NCI-H146 (cell line): ENCODE measurements around the gene ST3GAL4.
"Not testable (repeated sequence)": the region's sequence is repeated elsewhere in the genome, so short reads cannot be mapped to it uniquely, and the experiment has no call there.

Source experiments
- DNase-seq: peaks from one replicate; lab custom pipeline; 2025; lab: John Stamatoyannopoulos, UW

ST3GAL4 gene

GRCh38 chr11:126355324-126355925 lies at the start of gene ST3GAL4:
Gene ST3GAL4, plus strand, starts transcription at chr11:126355686. Its CDS starts 50,470 bp downstream, at chr11:126406156.
- DNase-seq, result peak; percentile 85

GRCh38 chr11:126305699-126306098 lies 49.8 kb upstream of the ST3GAL4 start:
- no peak for DNase-seq

GRCh38 chr11:126307706-126308105 lies 47.8 kb upstream of the ST3GAL4 start:
- peak; percentile 29 for DNase-seq

GRCh38 chr11:126308271-126308671 lies 47.2 kb upstream of the ST3GAL4 start:
- no peak for DNase-seq

GRCh38 chr11:126308771-126309170 lies 46.7 kb upstream of the ST3GAL4 start:
- not testable (repeated sequence) for DNase-seq

- peak; percentile 60 for DNase-seq
These were observed 45.1 kb upstream of the ST3GAL4 start for GRCh38 chr11:126310200-126310991.

- no peak for DNase-seq
These were observed 44.5 kb upstream of the ST3GAL4 start for GRCh38 chr11:126310992-126311310.

- DNase-seq, result no peak
These were observed 43.8 kb upstream of the ST3GAL4 start for GRCh38 chr11:126311401-126312291.

- DNase-seq, result no peak
These were observed 42.5 kb upstream of the ST3GAL4 start for GRCh38 chr11:126312961-126313360.

GRCh38 chr11:126313826-126314225 lies 41.7 kb upstream of the ST3GAL4 start:
- DNase-seq, result no peak

GRCh38 chr11:126317432-126317755 lies 38.1 kb upstream of the ST3GAL4 start:
- no peak for DNase-seq

- DNase-seq, result no peak
These were observed 37.5 kb upstream of the ST3GAL4 start for GRCh38 chr11:126317756-126318573.

- DNase-seq, result no peak
These were observed 36.7 kb upstream of the ST3GAL4 start for GRCh38 chr11:126318574-126319373.

GRCh38 chr11:126319374-126319740 lies 36.1 kb upstream of the ST3GAL4 start:
- DNase-seq, result no peak

- no peak for DNase-seq
These were observed 32.5 kb upstream of the ST3GAL4 start for GRCh38 chr11:126322996-126323395.

- no peak for DNase-seq
These were observed 28.0 kb upstream of the ST3GAL4 start for GRCh38 chr11:126327281-126328000.

GRCh38 chr11:126328001-126328390 lies 27.5 kb upstream of the ST3GAL4 start:
- DNase-seq, result no peak

GRCh38 chr11:126328444-126328843 lies 27.0 kb upstream of the ST3GAL4 start:
- DNase-seq, result peak; percentile 11

- DNase-seq, result no peak
These were observed 26.4 kb upstream of the ST3GAL4 start for GRCh38 chr11:126328938-126329643.
